Keratinocyte (primary cell): ENCODE results near the gene MATN4. TPM values are rescaled to one million over a fixed set of nuclear protein-coding genes. Genes with fewer than 3 reads are reported as not detected.

Experiments
- DNase-seq: peaks from one replicate; pipeline ENCODE4 v3.0.0-alpha.2; 2011; ENCODE audit warnings: low read depth, missing footprints, low spot score
- FAIRE-seq: peaks from 2 replicates; lab custom pipeline; 2011; peaks lifted over from hg19 to GRCh38; lab: Jason Lieb, UNC
- H2AFZ ChIP-seq: 2 replicates; pipeline ENCODE4 v1.6.0; 2012; ENCODE audit warnings: low read length, control low read depth, inconsistent platforms; ENCODE audit not compliant: control insufficient read depth
- H3K27ac ChIP-seq: 2 replicates; pipeline ENCODE4 v1.5.1; 2011; ENCODE audit warnings: low read length; ENCODE audit not compliant: control insufficient read depth, insufficient read depth
- H3K27me3 ChIP-seq: 3 replicates; pipeline ENCODE4 v1.6.0; 2011; ENCODE audit warnings: low read length; ENCODE audit not compliant: control insufficient read depth, insufficient read depth; ENCODE audit errors: extremely low read depth
- H3K36me3 ChIP-seq, 2 experiments: 2 replicates in 1 of 2; 3 replicates in 1 of 2; pipeline ENCODE4 v1.5.1; 2011; ENCODE audit warnings: low read length in 2 of 2, mild to moderate bottlenecking in 1 of 2; ENCODE audit not compliant: control insufficient read depth in 2 of 2, insufficient read depth in 2 of 2; ENCODE audit errors: extremely low read depth in 1 of 2
- H3K4me1 ChIP-seq: 3 replicates; pipeline ENCODE4 v1.5.1; 2011; ENCODE audit warnings: low read length; ENCODE audit not compliant: control insufficient read depth, insufficient read depth; ENCODE audit errors: extremely low read depth
- H3K4me2 ChIP-seq: 3 replicates; pipeline ENCODE4 v1.6.0; 2011; ENCODE audit warnings: low read depth, low read length; ENCODE audit not compliant: control insufficient read depth, insufficient read depth; ENCODE audit errors: extremely low read depth
- H3K4me3 ChIP-seq, 3 experiments: fragments of 200-600 bp in 1 of 3; sonication (generic) in 1 of 3; 2 replicates in 2 of 3; 3 replicates in 1 of 3; pipeline ENCODE4 v1.5.1; 2011 to 2016; ENCODE audit warnings: low read length in 3 of 3, mild to moderate bottlenecking in 3 of 3, control low read depth in 2 of 3, inconsistent platforms in 1 of 3, low read depth in 1 of 3, mixed read lengths in 1 of 3, mixed run types in 1 of 3, moderate library complexity in 1 of 3; ENCODE audit not compliant: control insufficient read depth in 2 of 3, insufficient read depth in 2 of 3; ENCODE audit errors: extremely low read depth in 1 of 3
- H3K79me2 ChIP-seq: 2 replicates; pipeline ENCODE4 v1.6.0; 2012; ENCODE audit warnings: low read length; ENCODE audit not compliant: control insufficient read depth, insufficient read depth
- H3K9ac ChIP-seq: 3 replicates; pipeline ENCODE4 v1.6.0; 2011; ENCODE audit warnings: low read length; ENCODE audit not compliant: control insufficient read depth, insufficient read depth; ENCODE audit errors: extremely low read depth
- H3K9me1 ChIP-seq: 3 replicates; pipeline ENCODE4 v1.6.0; 2011; ENCODE audit warnings: low read length; ENCODE audit not compliant: control insufficient read depth, insufficient read depth; ENCODE audit errors: extremely low read depth
- H3K9me3 ChIP-seq: 2 replicates; pipeline ENCODE4 v1.5.1; 2012; ENCODE audit warnings: low read depth, low read length; ENCODE audit not compliant: control insufficient read depth
- H4K20me1 ChIP-seq: 3 replicates; pipeline ENCODE4 v1.6.0; 2011; ENCODE audit warnings: low read length; ENCODE audit not compliant: control insufficient read depth, insufficient read depth; ENCODE audit errors: extremely low read depth
- CTCF ChIP-seq, 3 experiments: IDR thresholded peaks in 1 of 3; conservative IDR thresholded peaks in 1 of 3; optimal IDR thresholded peaks in 1 of 3; 2 replicates in 2 of 3; 3 replicates in 1 of 3; pipeline versions ENCODE3 to v1.5.1; 2011; ENCODE audit warnings: low read length in 3 of 3, mild to moderate bottlenecking in 3 of 3, moderate library complexity in 2 of 3, control low read depth in 1 of 3, inconsistent platforms in 1 of 3; ENCODE audit not compliant: insufficient read depth in 2 of 3; ENCODE audit errors: extremely low read depth in 1 of 3
- EZH2 ChIP-seq: IDR thresholded peaks from one replicate; pipeline ENCODE4 v1.6.1; 2012; ENCODE audit warnings: inconsistent platforms, mild to moderate bottlenecking, low read length, moderate library complexity
- dilution Hi-C: fragments of 300-500 bp; cut with MboI; formaldehyde crosslinking; loops from one replicate; pipeline ENCODE4 v1.7.0; 2020; ENCODE audit warnings: low sequenced_read_pairs; ENCODE audit not compliant: extremely low pct_ligation_motif_present
- polyA plus RNA-seq, 5 experiments: library from polyadenylated mRNA; depleted of rRNA in 3 of 5; stranded (reverse) in 3 of 5; stranded (forward) in 1 of 5; unstranded in 1 of 5; fragments of >200 nt; gene quantifications; 1 replicate in 1 of 5; 2 replicates in 3 of 5; 3 replicates in 1 of 5; pipeline versions ENCODE4 v1.2.1 to v1.2.3, GENCODE V29; 2011 to 2012; ENCODE audit warnings: missing spikeins in 2 of 5, low read depth in 1 of 5, low replicate concordance in 1 of 5

Gene MATN4
- polyA plus RNA-seq, 1 donor (not counting 4 experiments of a cell fraction or from before 2014, with no cell fraction given) = not detected

GRCh38 chr20:45275338-45275737 lies 32.8 kb downstream of the MATN4 start:
- H3K27ac ChIP-seq = no peak overlapping the region
- no peaks in the 10 kb centered on the region for H3K36me3 ChIP-seq
- FAIRE-seq (no peak), DNase-seq (no peak)
- no peaks in the 10 kb centered on the region for H4K20me1 ChIP-seq
- no peaks in the 10 kb centered on the region for H3K9me3 ChIP-seq
- peaks cover 10% of the 10 kb centered on the region for H3K27me3 ChIP-seq
- H3K4me3 ChIP-seq = no peak overlapping the region
- no peak for TF ChIP-seq CTCF (optimal IDR thresholded peaks at IDR 0.05 in 1 of 3, IDR thresholded peaks at IDR 0.05 in 1 of 3, conservative IDR thresholded peaks at IDR 0.05 in 1 of 3; ENCODE audit: extremely low read depth in 1 of 3, insufficient read depth in 2 of 3, low read length in 3 of 3)
- TF ChIP-seq EZH2 = no peak
- no peaks in the 10 kb centered on the region for H3K4me1 ChIP-seq
- no peaks in the 10 kb centered on the region for H3K9me1 ChIP-seq
- H3K4me2 ChIP-seq = no peak overlapping the region
- no peak overlapping the region for H3K9ac ChIP-seq
- H2AFZ ChIP-seq = no peak overlapping the region
- H3K79me2 ChIP-seq = no peaks in the 10 kb centered on the region
- dilution Hi-C loops = no loop called here

- dilution Hi-C loops = no loop called here
- FAIRE-seq (peak; percentile 79), DNase-seq (no peak)
- H3K27me3 ChIP-seq = peaks cover 16% of the 10 kb centered on the region
- no peak overlapping the region for H3K9ac ChIP-seq
- no peaks in the 10 kb centered on the region for H3K79me2 ChIP-seq
- no peaks in the 10 kb centered on the region for H3K9me3 ChIP-seq
- H2AFZ ChIP-seq = no peak overlapping the region
- H3K4me3 ChIP-seq = no peak overlapping the region
- H3K4me2 ChIP-seq = no peak overlapping the region
- no peaks in the 10 kb centered on the region for H3K4me1 ChIP-seq
- no peaks in the 10 kb centered on the region for H3K9me1 ChIP-seq
- TF ChIP-seq EZH2 = no peak
- no peak for TF ChIP-seq CTCF (optimal IDR thresholded peaks at IDR 0.05 in 1 of 3, IDR thresholded peaks at IDR 0.05 in 1 of 3, conservative IDR thresholded peaks at IDR 0.05 in 1 of 3; ENCODE audit: extremely low read depth in 1 of 3, insufficient read depth in 2 of 3, low read length in 3 of 3)
- no peak overlapping the region for H3K27ac ChIP-seq
- H4K20me1 ChIP-seq = no peaks in the 10 kb centered on the region
- no peaks in the 10 kb centered on the region for H3K36me3 ChIP-seq
These were observed 38.3 kb downstream of the MATN4 start for GRCh38 chr20:45269754-45270270.
